Fibroblast of gingiva (primary cell): ENCODE results near the gene NXN.
"Not testable (repeated sequence)": the region's sequence is repeated elsewhere in the genome, so short reads cannot be mapped to it uniquely, and the experiment has no call there.

Experiments
- DNase-seq: peaks from one replicate; pipeline ENCODE4 v3.0.0-alpha.2; 2011; ENCODE audit warnings: low read depth

Gene NXN

DNA sequence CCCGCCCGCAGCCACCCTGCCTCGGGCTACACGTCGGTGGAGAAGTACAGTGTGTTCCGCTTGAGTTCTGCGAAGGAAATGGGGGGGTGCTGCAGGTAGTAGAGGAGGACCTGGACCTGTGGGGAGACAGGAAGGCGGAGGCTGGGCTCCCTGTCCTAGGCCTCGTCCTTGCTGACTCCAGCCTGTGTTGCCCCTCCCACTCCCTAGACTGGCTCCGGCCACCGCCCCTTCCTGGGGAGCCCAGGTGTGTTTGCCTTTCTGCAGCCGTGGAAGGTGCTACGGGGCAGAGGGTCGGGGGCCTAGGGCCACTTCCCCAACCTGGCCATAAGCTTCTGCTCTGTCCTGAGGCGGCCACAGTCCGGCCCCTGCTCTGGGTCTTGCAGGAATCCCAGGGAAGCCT, 26.5 kb upstream of the NXN start:
- DNase-seq: no peak

DNA sequence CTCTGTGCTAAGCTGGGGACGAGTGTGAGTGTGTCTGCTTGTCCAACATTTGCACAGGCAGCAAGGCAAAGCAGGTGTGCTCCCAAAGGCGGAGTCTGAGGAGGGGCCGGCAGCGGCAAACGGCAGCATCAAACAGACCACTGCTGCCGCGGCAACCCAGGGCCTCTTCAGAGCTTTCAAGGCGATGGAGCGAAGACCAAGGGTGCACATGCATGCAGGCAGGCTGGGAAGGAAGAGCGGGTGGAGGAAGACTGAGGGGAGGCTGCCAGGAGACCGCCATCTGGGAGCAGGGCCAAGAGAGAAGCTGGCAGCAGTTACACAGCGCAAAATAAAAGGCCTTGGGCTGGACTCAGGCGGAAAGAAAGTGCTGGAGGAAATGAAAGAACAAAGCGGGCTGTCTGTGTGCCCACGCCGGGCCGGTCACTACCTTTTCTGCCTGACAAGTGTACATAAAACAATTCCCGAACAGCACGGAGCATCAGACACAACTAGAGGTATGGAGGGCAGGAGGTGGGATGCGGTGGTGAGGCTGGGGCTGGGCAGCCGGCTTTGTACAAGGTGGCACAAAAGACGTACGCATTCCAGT, 25.9 kb upstream of the NXN start:
- peak; percentile 83 for DNase-seq

DNA sequence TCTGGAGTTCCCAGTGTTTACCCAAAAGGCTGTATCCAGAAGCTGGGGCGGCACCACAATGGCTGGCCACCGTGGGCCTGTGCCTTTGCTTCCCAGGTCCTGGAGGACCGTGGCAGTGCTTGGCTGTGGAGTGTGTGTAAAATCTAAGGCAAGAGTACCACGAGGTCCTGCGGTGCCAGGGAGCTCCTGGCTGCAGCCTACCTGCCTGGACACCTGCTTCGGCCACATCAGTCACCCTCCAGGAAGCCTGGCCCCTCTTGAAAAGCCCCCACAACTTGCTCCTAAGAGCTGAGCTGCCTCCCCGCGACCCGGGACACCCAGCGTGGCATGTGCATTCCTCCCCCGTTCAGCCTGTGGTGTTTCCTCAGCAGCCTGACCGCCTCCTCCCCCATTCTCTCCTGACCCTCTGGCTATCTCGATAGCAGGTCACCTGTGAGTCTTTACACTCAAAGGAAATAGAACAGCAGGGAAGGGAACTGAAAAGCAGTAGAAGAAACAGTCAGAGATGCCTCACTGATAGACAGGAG, 25.3 kb upstream of the NXN start:
- DNase-seq: no peak

DNA sequence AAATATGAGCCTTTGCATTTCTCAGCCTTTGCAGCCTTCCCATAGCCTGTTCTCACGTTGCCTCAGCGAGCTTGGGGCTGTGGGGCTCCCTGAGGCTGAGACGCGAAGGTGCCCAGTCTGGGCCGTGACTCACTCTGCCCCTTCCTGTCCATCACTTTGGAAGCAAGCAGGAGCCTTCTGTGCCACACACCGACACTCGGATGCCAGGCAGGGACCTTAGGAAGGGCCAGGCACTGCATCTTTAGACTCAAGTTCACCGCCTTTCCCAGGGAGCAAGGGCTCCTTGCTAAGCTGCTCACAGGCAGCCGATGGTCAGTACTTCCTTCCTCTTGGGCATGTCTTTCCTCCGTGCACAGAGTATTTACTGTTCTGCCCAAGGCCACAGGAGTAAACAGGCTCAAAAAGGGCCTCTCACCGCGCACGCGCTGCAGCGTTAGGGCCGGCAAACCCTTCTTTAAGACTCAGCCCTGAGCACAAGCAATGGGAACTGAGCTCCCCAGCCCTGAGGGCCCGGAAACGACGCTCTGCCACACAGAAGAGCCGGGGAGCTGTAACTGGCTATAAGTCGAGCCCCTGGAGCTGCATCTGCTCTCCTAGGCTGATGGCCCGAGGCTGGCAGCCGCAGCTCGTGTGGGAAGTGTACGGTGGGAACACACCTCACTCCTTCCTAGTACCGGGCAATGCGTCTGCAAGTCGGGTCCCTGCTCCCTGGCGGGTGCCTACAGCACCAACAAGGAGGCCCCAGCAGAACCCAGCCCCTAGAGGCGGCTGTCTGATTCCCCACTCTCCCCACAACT, 24.6 kb upstream of the NXN start:
- no peak for DNase-seq

DNA sequence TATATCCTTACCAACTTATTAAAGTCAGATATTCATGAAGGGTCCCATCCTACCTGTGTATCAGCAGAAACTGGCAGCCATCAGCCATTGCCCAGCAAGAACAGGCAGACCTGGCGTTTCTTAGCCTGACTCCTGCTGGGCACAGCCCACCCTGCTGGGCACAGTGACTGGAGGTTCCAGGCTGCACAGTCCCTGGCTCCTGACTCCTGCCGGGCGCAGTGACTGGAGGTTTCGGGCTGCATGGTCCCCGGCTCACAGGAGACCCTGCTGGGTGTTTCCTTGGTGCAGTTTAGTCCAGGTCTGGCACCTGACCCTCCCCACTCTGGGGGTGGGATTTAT, 24.0 kb upstream of the NXN start:
- no peak for DNase-seq

DNA sequence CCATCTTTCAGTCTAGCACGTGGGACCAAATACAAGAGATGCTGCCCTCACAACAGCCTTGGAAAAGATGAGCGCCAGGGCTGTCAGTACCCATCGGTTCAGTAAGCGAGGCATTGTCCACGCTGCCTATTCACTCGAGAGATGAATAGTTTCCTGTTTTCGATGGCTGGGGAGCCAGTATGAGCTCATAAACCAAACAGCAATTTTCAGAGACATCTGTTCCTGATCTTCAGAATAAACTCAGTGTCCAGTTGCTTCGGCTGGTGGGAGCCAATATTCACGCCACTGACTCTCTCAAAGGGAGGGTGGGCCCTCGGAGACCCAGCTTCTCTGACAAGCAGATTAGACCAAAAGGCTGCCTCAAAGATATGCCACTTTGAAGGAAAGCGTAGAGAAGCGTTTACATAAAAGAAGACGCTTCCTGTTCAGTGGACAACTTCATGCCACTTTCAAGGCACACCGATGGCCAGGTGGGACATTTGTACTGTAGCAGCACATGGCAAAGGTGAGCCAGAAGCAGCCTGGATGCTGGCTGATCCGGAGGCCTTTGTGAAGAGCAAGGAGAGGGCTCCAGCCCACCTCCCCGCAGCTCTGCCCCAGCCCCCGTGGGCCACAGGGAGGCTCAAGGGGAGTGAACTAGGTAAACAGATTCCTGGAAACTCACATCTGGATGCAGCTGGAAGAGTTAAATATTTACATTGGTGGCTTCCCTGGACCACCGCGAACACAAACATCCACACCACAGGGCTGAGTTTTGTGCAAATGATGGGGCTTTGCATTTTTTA, 23.4 kb upstream of the NXN start:
- DNase-seq: peak; percentile 76

DNA sequence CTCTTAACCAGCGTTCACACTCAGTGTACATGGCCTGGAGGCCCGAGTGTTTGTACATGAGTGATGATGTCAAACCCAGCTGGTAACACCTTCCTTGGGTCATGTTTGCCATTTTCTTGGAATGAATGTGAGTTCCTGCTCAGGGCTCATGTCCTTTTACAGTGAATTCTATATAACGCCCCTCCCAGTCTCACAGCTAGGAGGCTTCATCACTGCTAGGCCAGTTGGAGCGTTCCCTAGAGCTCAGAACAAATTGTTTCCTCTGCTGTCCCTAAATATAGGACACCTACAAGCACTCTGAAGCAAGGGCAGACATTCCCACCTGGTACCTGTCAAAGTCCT, 22.8 kb upstream of the NXN start:
- peak; percentile 27 for DNase-seq

DNA sequence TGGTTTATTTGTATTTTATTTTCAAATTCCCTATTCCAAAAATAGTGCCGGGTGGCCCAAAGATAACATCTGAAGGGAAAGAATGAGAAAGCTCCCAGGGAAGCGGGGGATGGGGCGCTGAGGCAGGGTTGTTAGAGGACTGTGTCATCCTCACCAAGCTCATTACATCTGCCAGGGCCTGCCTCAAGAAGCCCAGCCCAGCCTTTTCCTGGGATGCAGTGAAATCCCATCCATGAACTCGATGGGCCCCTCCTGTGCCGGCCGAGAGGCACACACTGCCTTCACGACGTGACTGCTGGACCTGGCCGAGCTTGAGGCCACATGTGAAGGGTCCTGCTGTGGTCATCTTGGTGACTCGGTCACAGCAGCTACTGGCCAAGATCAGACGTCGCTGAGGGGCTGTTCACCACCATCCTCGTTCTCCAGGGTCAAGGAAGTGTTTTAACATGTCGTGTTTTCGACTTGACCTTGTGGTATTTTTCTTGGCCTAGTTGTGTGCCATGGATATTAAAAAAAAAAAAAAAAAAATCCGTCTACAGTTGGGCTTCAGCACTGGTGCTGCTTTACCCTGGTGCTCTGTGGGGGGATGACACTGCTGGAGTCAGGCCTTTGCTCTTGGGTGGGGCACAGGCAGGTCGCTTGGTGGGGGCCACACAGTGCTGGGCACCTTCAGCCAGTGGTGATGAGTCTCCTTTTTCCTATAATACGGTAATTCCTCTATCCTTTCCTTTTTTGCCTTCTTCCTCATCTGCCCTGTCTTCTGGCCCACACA, 22.2 kb upstream of the NXN start:
- peak; percentile 62 for DNase-seq

DNA sequence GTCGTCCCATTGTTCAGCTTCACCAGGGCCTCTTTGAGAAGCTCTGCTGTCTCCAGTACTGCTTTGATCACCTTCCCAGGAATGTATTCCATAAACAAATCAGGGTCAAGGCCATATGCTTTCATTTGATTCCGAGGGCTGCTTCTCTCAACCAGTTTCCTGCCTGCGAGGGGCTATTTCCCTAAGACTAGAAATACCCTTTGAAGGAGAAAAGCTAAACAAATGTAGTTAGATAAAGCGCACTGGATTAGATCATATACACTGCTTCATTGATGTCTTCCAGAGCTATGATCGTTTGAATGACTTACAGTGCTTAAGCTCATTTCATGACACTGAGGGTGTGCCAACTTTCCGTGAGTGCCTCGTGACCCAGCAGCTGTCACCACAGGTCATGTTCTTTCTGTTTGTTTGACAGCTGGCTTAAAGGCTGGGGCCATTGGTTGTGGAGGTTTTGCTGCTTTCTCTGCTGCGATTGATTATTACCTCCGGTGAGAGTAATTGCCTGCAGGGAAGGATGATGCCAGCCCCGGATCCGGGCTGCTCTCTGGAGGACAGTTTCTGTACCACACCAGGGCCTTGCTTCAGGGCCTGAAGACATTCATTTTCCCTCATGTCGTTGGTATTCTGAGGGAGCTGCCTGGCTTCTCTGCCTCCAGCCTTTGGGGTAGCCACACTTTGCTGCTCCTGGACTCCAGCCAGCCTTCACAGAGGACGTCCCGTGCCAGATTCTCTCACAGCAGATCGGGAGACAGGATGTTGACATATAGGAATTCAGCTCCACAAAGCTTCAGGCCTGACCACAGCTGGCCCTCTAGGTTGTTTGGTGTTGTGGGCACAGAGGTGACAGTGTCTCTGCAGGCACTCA, 21.3 kb upstream of the NXN start:
- peak; percentile 64 for DNase-seq

DNA sequence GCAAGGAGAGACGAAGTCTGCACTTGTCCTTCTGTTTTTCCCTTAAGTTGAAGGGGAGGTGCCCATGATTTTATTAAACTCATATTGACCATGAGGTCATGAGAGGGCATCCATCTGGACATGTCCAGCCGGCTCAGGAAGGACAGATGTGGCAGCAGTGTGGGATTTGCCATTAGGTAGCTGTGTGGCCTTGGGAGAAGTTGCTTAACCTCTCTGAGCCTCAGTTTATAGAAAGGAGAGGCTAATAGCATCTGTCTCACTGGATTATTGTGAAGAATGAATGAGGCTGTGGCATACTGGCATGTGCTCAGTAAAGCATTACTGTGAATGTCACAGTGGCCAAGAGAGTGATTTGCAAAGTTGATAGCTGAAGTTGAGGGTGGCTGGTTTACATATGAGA, 18.5 kb upstream of the NXN start:
- no peak for DNase-seq

DNA sequence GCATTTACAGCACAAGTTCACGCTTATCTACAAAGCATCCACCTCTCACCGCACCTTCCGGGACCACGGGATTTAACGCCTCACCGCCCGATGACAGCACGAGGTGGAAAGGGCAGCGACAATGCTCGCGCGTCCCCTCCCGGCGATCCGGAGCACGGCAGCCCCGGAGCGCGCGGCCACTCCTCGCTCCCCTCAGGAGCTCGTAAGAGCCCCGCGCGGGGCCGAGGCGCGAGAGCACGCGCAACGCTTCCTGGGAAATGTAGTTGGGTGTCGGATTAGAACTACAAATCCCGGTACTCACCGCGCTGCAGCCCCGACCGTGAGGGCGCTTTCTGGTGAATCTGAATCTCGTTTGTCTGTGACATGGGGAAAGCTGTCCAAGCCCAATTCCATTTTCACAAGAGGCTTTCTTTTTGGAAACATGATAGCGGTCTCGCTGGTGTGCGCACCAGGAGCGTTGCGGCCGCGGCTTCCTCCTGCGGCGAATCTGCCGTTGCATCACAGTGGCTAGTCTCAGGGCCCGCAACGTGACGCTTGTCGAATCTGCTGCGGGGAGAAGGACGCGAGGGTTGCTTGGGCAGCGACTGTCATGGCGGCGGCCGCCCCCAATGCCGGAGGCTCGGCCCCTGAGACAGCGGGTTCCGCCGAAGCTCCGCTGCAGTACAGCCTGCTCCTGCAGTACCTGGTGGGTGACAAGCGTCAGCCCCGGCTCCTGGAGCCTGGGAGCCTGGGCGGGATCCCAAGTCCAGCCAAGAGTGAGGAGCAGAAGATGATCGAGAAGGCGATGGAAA, 17.2 kb upstream of the NXN start, which contains the start of gene TIMM22:
TSS of gene TIMM22 (plus strand) at position 576 of the 791 bp plus-strand sequence. CDS start at position 590, 14 bp downstream.
- peak; percentile 98 for DNase-seq

DNA sequence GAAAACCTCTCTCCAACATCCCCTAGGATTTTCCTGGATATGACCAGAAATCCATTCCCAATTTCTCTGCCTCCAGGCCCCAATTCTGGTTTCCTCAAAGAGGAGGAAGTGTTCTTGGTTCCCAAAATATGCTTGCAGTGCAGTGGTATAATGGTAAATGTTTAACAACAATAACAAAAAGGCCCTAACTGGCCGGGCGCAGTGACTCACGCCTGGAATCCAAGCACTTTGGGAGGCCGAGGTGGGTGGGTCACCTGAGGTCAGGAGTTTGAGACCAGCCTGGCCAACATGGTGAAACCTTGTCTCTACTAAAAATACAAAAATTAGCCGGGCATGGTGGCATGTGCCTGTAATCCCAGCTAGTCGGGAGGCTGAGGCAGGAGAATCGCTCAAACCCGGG, 15.7 kb upstream of the NXN start:
- DNase-seq: not testable (repeated sequence)

DNA sequence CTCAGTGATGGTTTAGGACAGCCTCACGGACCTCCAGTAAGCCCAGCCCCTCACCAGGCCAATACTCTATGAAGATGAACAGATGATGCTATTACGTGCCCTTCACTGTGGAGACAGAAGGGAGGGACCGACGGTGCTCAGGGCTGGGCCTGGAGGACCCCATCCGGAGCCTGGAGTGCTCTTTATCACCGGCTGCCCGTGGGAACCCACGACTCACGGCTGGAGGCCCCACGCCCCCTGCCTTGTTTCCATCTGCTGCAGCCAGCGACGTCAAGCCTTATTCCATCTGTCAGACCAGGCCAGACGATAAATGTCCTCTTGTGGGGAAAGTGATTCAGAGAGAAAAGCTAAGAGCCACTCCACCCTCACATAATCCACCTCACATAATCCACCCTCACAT, 13.4 kb upstream of the NXN start:
- DNase-seq: no peak

DNA sequence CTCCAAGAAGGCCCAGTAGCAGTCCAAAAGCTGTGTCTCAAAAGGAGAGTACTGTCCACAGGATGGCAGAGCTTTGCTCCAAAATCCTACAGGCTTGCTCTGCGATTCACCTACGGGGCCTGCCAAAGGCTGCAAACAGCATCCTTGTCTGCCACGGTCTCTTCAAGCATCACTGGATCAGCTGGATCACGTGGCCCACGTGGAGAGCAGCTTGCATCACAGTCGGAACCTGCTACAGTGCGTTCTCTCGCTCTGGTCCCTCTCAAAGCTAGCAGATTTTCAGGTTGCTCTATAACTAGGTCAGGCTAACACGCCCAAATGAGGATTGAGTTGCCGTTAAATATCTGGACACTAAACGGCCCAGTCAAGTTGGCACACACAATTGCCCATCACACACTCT, 9.0 kb upstream of the NXN start:
- no peak for DNase-seq

DNA sequence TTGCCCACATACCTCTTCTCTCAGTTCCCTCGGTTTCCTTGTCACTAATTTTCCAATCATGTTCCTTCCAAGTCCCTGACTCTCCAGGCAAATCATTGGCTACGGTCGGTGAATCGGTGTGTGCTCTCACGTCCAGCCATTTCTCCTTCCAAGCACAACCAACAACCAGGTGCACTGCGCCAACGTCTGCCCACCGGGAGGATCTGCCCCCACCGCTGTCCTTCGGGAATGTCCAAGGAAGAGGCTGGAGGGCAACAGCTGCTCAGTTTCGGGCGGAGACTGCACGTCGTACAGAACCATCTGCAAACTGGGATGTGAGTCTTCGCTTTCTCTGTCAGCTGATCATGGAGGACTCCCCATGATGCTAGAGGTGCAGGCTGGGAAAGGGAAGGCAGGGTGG, 8.4 kb upstream of the NXN start:
- DNase-seq: no peak

DNA sequence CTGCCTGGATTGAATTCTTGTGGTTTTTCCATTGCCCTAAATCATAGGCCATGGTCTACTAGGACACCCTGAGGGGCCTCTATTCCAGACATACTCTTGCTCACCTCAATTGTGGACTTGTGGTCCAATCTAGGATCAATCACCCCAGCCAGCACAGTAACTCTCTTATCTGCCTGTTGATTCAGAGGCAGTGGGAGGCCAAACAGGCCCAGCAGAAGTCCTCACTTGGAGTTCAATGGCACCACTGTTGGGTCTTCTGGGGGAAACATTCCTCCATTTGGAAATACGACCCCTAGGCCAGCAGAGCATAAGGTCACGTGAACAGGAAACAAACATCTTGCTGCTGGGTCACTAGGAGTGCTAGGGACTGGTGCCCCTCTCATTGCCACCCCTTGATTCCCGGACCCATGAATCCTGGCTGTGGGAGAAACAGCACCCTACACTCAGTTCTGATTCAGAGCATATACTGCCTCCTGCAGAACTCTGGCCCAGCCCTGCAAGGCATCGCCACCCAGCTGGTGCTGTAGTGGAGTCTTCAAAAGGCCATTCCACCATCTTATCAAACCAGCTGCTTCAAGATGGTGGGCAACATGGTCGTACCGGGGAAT, 6.8 kb upstream of the NXN start:
- no peak for DNase-seq

DNA sequence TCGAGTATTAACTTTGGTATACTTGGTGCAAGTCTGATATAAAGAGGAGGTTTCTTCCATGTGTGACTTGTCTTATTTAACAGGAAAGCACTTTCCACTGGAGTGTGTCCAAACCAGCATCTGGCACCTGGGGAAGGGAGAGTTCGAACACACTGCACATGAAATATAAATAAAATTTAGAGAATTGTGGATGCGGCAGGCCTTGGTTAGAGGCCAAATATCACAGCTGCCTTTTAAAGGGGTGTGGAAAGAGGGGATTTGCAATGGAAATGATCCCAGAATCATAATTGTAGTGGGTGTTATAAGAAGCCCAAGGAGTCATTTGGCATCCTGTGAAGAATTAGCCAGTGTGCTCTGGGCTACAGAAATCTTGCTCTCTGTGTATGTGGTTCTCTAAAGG, 4.3 kb upstream of the NXN start:
- DNase-seq: no peak

DNA sequence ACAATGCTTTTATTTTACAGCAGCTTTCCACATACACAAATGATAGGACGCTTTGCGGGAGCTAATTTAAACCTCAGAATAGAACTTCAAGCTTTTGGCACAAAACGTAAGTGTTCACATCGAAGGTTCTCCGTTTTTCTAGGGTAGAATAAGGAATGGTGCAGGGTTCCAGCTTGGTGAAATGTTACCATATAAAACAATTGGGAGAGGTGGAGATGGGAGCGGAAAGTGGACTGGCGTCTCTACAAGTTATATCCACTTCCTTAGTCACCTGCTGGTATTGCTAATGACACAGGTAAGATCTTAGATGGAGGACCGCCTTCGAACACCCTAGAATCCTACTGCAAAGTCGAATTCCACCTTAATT, 1.7 kb upstream of the NXN start:
- DNase-seq: no peak

DNA sequence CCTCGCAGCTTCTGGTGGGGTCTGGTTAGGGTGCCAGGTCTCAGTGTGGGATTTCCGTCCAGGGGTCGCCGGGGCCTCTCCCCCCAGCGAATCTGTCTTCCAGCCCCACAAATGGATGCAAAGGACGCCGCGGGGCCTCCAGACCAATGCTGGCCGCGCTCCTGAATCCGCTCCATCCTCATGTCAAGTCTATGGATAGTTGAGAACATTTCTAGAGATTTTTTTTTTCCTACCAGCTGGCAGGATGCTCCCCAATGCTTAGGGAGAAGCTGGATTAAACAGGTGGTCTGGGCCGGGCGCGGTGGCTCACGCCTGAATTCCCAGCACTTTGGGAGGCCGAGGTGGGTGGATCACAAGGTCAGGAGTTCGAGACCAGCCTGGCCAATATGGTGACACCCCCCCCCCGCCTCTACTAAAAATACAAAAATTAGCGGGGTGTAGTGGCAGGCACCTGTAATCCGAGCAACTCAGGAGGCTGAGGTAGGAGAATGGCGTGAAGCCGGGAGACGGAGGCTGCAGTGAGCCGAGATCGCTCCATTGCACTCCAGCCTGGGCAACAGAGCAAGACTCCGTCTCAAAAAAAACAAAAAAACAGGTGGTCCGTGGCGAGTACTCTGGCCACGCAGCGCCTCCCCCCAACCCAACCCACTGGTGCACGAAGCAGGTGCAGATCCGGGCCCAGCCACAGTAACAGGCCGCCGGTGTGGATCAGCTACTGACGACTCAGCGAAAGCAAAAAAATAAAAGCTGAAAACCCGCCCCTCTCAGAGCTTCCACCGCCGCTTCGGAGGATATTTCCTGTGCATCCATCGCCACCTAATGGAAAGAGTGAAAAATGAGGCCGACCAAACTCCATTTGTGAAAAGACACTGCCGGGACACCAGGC, 1.1 kb upstream of the NXN start:
- DNase-seq: peak; percentile 75
